Neural crest cell (in vitro differentiated cells): ENCODE data around the gene IL2RG. TPM values are rescaled to one million over a fixed set of nuclear protein-coding genes. Genes with fewer than 3 reads are reported as not detected.

Source experiments
- DNase-seq: peaks from one replicate; pipeline ENCODE4 v3.0.0; 2021; ENCODE audit warnings: low read depth, mixed read lengths, low spot score
- H3K27ac Mint-ChIP-seq: one replicate; pipeline ENCODE4 v1.8.0; 2021; ENCODE audit warnings: mild to moderate bottlenecking, mixed read lengths; ENCODE audit not compliant: unreplicated experiment
- H3K27me3 Mint-ChIP-seq: 2 replicates; pipeline ENCODE4 v1.8.0; 2021; ENCODE audit warnings: low read depth, mild to moderate bottlenecking, mixed read lengths
- H3K36me3 Mint-ChIP-seq: 2 replicates; pipeline ENCODE4 v1.8.0; 2021; ENCODE audit warnings: low read depth, mild to moderate bottlenecking, mixed read lengths
- H3K4me1 Mint-ChIP-seq: 2 replicates; pipeline ENCODE4 v1.8.0; 2021; ENCODE audit warnings: mixed read lengths
- H3K4me3 Mint-ChIP-seq: one replicate; pipeline ENCODE4 v1.8.0; 2021; ENCODE audit warnings: mild to moderate bottlenecking, mixed read lengths
- H3K9me3 Mint-ChIP-seq: 2 replicates; pipeline ENCODE4 v1.8.0; 2021; ENCODE audit warnings: mixed read lengths
- total RNA-seq: library from RNA; stranded (reverse); gene quantifications from 2 replicates; pipeline ENCODE4 v1.2.1, GENCODE V29; 2021
- TF ChIP-seq, protein P1 (sequence below): fragments of 200-600 bp; sonication (generic); conservative IDR thresholded peaks from 2 replicates; pipeline ENCODE4 v1.5.0; 2021; ENCODE audit warnings: antibody characterized with exemption, mild to moderate bottlenecking

IL2RG gene
- total RNA-seq, 1 donor from 2014 or later, result not detected

DNA sequence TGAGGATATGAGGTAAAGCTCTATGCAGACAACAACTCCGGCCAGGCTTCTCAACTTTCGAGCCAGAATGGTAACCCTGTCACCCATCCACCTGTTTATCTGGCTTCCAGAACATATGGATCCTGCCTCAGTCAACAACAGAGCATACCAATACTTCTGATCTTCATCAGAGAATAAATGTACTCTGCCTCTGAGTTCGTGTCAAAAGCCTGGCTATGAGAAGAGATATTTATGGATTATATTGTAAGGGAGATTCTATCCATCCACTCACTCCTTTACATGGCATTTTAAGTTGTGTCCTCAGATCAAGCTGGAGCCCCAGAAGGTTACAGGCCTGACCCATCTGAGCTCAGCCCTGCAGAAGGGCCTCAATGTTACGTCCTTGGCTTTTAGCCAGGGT, 25.5 kb downstream of the IL2RG start:
- Mint-ChIP-seq H3K9me3 (no peaks in the 10 kb centered on the region), H3K27me3 (no peaks in the 10 kb centered on the region), H3K27ac (no peak overlapping the region), H3K36me3 (no peaks in the 10 kb centered on the region), H3K4me3 (no peak overlapping the region), H3K4me1 (no peaks in the 10 kb centered on the region)
- no peak for DNase-seq
- TF ChIP-seq, protein P1, sequence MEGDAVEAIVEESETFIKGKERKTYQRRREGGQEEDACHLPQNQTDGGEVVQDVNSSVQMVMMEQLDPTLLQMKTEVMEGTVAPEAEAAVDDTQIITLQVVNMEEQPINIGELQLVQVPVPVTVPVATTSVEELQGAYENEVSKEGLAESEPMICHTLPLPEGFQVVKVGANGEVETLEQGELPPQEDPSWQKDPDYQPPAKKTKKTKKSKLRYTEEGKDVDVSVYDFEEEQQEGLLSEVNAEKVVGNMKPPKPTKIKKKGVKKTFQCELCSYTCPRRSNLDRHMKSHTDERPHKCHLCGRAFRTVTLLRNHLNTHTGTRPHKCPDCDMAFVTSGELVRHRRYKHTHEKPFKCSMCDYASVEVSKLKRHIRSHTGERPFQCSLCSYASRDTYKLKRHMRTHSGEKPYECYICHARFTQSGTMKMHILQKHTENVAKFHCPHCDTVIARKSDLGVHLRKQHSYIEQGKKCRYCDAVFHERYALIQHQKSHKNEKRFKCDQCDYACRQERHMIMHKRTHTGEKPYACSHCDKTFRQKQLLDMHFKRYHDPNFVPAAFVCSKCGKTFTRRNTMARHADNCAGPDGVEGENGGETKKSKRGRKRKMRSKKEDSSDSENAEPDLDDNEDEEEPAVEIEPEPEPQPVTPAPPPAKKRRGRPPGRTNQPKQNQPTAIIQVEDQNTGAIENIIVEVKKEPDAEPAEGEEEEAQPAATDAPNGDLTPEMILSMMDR, result no peak

DNA sequence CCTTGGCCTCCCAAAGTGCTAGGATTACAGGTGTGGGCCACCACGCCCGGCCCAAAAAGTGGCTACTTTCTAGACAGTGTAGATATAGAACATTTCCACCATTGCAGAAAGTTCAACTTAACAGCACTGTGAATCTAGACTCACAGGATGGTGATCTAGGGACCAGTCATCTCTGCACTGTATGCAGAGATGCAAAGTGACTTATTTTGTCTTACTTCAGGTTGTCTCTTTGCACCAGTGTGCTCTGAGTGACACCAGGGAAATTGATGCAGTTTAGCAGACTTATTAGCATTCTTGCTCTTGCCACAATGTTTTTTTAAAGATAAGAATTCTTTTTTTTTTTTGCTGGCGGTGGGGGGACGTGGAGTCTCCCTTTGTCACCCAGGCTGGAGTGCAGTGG, 28.6 kb downstream of the IL2RG start:
- H3K36me3 Mint-ChIP-seq, result no peaks in the 10 kb centered on the region
- no peaks in the 10 kb centered on the region for H3K27me3 Mint-ChIP-seq
- TF ChIP-seq, protein P1, result no peak
- peaks cover 6% of the 10 kb centered on the region for H3K9me3 Mint-ChIP-seq
- H3K4me1 Mint-ChIP-seq, result no peaks in the 10 kb centered on the region
- H3K4me3 Mint-ChIP-seq, result no peak overlapping the region
- no peak overlapping the region for H3K27ac Mint-ChIP-seq
- no peak for DNase-seq

DNA sequence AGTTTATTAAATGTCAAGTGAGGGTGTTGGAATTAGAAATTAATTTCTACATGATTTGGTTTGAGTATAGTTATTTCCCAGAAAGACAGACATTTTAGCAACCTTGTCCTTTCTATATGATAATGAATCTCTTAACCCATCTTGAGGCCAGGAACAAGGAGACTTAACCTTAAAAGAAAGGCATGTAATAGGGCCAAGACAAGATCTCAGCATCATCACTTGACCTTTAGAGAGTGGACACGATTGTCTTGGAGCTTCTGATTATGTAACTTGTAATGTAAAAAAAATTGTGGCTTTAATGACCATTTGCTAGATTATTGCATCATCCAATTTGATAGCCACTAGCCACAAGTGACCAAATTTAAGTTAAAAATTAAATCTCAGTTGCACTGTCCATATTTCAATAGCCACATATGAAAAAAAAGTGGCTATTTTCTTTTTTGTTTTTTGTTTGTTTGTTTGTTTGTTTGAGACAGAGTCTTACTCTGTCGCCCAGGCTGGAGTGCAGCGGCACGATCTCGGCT, 29.2 kb downstream of the IL2RG start:
- Mint-ChIP-seq H3K9me3 (peaks cover 6% of the 10 kb centered on the region), H3K36me3 (no peaks in the 10 kb centered on the region), H3K27me3 (no peaks in the 10 kb centered on the region), H3K4me3 (no peak overlapping the region), H3K27ac (no peak overlapping the region), H3K4me1 (no peaks in the 10 kb centered on the region)
- TF ChIP-seq, protein P1, result no peak
- DNase-seq, result no peak

DNA sequence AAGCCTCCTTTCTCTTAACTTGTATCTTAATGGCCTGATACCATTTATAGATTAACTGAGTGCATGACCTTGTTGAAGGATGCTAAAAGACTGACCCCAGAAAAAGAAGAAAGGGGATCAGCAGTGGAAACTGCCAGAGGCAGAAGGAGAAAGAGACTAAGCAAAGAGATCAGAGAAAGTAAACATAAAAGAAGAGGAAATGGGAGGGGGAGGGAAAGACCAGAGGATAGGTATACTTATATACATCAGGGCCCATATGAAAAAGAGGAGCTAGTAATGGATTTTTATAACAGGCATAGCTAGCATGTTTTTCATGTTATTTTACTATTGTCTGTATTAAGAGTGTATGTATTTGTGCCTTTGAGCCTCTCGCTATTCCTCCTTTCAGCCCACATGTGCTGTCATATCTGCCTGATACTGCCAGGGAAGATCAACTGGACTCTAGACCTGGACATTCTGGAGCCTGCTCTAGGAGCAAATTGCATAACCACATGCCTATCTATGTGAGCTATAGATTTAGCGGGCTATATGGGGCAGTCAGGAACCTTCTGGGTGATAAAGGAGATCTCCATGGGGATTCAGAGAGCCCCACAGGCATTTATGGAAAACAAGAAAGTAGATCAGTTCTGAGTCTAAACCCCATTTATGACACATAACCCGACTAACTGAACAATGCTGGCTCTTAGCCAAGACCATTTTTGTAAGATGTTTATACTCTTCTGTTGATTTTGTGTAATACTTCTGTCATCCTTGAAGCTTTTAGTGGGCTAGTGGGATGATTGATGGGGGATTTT, 29.9 kb downstream of the IL2RG start:
- TF ChIP-seq, protein P1, result no peak
- no peaks in the 10 kb centered on the region for H3K4me1 Mint-ChIP-seq
- H3K9me3 Mint-ChIP-seq, result peaks cover 6% of the 10 kb centered on the region
- no peak for DNase-seq
- no peak overlapping the region for H3K4me3 Mint-ChIP-seq
- H3K27ac Mint-ChIP-seq, result no peak overlapping the region
- no peaks in the 10 kb centered on the region for H3K27me3 Mint-ChIP-seq
- no peaks in the 10 kb centered on the region for H3K36me3 Mint-ChIP-seq

DNA sequence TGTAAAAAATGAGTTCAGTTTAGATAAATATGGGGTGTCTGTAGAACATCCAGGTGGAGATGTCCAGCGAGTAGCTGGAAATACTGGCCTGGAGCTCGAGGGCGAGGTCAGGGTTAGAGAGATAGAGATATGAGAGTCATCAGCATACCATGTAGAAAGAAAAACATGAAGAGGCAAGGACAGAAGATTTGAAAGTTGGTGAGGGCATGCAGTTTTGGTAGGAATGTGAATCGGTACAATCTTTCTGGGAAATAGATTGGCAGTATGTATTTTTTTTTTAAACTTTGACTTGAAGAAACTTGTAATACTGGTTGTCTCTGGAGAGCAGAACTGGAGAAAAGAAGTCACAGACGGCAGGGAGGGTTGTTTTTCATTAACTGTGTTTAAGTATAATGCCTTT, 40.8 kb downstream of the IL2RG start:
- TF ChIP-seq, protein P1, result no peak
- Mint-ChIP-seq H3K27me3 (peaks cover 27% of the 10 kb centered on the region), H3K4me3 (no peak overlapping the region), H3K27ac (no peak overlapping the region), H3K9me3 (no peaks in the 10 kb centered on the region), H3K4me1 (peaks cover 17% of the 10 kb centered on the region), H3K36me3 (no peaks in the 10 kb centered on the region)
- no peak for DNase-seq
